H1 (cell line): ENCODE results near the gene RSBN1. TPM values are rescaled to one million over a fixed set of nuclear protein-coding genes. Genes with fewer than 3 reads are reported as not detected.

Source experiments
- ASH2L ChIP-seq: fragments of 200-600, 300-600 bp; sonication (generic); IDR thresholded peaks from one replicate; pipeline ENCODE4 v1.7.1; 2017; ENCODE audit warnings: low read length
- BACH1 ChIP-seq: IDR thresholded peaks from 2 replicates; pipeline ENCODE4 v1.6.1; 2012; ENCODE audit warnings: low read length, improper control_type of control experiment
- CREB1 ChIP-seq: IDR thresholded peaks from 2 replicates; pipeline ENCODE4 v1.6.1; 2012; ENCODE audit warnings: inconsistent platforms
- CTBP2 ChIP-seq: IDR thresholded peaks from 2 replicates; pipeline ENCODE4 v1.7.0; 2011; ENCODE audit warnings: borderline replicate concordance, mild to moderate bottlenecking, moderate library complexity, mixed read lengths, low read length; ENCODE audit not compliant: insufficient read depth, insufficient read length
- EGR1 ChIP-seq: IDR thresholded peaks from 2 replicates; pipeline ENCODE4 v1.6.1; 2011; ENCODE audit warnings: low read depth, low read length, borderline replicate concordance
- EP300 ChIP-seq, 2 experiments: IDR thresholded peaks; 1 replicate in 1 of 2; 2 replicates in 1 of 2; pipeline ENCODE4 v1.6.1; 2011 to 2012; ENCODE audit warnings: low read depth in 2 of 2, low read length in 2 of 2, mild to moderate bottlenecking in 2 of 2, borderline replicate concordance in 1 of 2, inconsistent platforms in 1 of 2, moderate library complexity in 1 of 2
- KDM1A ChIP-seq: fragments of 200-600, 300-600 bp; sonication (generic); IDR thresholded peaks from 2 replicates; pipeline ENCODE4 v1.7.1; 2016; ENCODE audit warnings: mild to moderate bottlenecking, low read length, borderline replicate concordance
- KDM4A ChIP-seq: IDR thresholded peaks from one replicate; pipeline ENCODE4 v1.7.1; 2012; ENCODE audit warnings: low read depth, mild to moderate bottlenecking, moderate library complexity, low read length, inconsistent platforms; ENCODE audit not compliant: severe bottlenecking
- MAFK ChIP-seq: IDR thresholded peaks from 2 replicates; pipeline ENCODE4 v1.6.1; 2012; ENCODE audit warnings: low read depth, mild to moderate bottlenecking, improper control_type of control experiment, low read length
- NRF1 ChIP-seq: IDR thresholded peaks from 2 replicates; pipeline ENCODE4 v1.6.1; 2011; ENCODE audit warnings: mild to moderate bottlenecking, low read depth, low read length, improper control_type of control experiment
- POLR2A ChIP-seq, 2 experiments: IDR thresholded peaks; 1 replicate in 1 of 2; 2 replicates in 1 of 2; pipeline ENCODE4 v1.6.1; 2011; ENCODE audit warnings: low read depth in 2 of 2, low read length in 2 of 2, mild to moderate bottlenecking in 2 of 2; ENCODE audit errors: control extremely low read depth in 1 of 2
- POLR2AphosphoS5 ChIP-seq: IDR thresholded peaks from 2 replicates; pipeline ENCODE4 v1.6.1; 2011; ENCODE audit warnings: low read depth, low read length
- RBBP5 ChIP-seq: IDR thresholded peaks from 2 replicates; pipeline ENCODE4 v1.7.1; 2012; ENCODE audit warnings: low read depth, mild to moderate bottlenecking, inconsistent platforms, low read length, moderate library complexity, borderline replicate concordance
- RFX5 ChIP-seq: IDR thresholded peaks from 2 replicates; pipeline ENCODE4 v1.6.1; 2011; ENCODE audit warnings: low read depth, low read length, improper control_type of control experiment, borderline replicate concordance
- SAP30 ChIP-seq: fragments of 300-600 bp; sonication (generic); IDR thresholded peaks from 2 replicates; pipeline ENCODE4 v1.7.1; 2012; ENCODE audit warnings: low read length, moderate library complexity, mild to moderate bottlenecking, inconsistent platforms; ENCODE audit not compliant: insufficient read depth, insufficient replicate concordance
- SIRT6 ChIP-seq: IDR thresholded peaks from one replicate; pipeline ENCODE4 v1.7.1; 2012; ENCODE audit warnings: low read length, inconsistent platforms
- SIX5 ChIP-seq: IDR thresholded peaks from 2 replicates; pipeline ENCODE4 v1.6.1; 2011; ENCODE audit warnings: mild to moderate bottlenecking, low read depth, low read length
- SP4 ChIP-seq: IDR thresholded peaks from 2 replicates; pipeline ENCODE4 v1.6.1; 2012; ENCODE audit warnings: low read length, inconsistent platforms
- SRF ChIP-seq: IDR thresholded peaks from 2 replicates; pipeline ENCODE4 v1.6.1; 2011; ENCODE audit warnings: mild to moderate bottlenecking, low read depth, low read length, moderate library complexity
- TAF1 ChIP-seq: IDR thresholded peaks from 2 replicates; pipeline ENCODE4 v1.6.1; 2011; ENCODE audit warnings: mild to moderate bottlenecking, low read depth, low read length
- TAF7 ChIP-seq: optimal IDR thresholded peaks from 2 replicates; pipeline ENCODE3; 2011; ENCODE audit warnings: low read depth, mild to moderate bottlenecking, inconsistent platforms, low read length, moderate library complexity, borderline replicate concordance
- TBP ChIP-seq: IDR thresholded peaks from 2 replicates; pipeline ENCODE4 v1.6.1; 2011; ENCODE audit warnings: low read depth, low read length, improper control_type of control experiment
- YY1 ChIP-seq: IDR thresholded peaks from 2 replicates; pipeline ENCODE4 v1.6.1; 2011; ENCODE audit warnings: low read depth, mild to moderate bottlenecking, low read length
- polyA plus RNA-seq, 7 experiments: library from polyadenylated mRNA; depleted of rRNA in 3 of 7; stranded (reverse) in 5 of 7; unstranded in 2 of 7; fragments of >200 nt in 5 of 7; fragments of 200-250 nt in 2 of 7; gene quantifications; 1 replicate in 5 of 7; 2 replicates in 1 of 7; 4 replicates in 1 of 7; pipeline versions ENCODE4 v1.2.1 to v1.2.3, GENCODE V29; 2011 to 2013; ENCODE audit warnings: missing spikeins in 2 of 7, mixed read lengths in 2 of 7
- total RNA-seq: library from RNA; stranded (reverse); fragmentation: NEBNext Ultra II Directional; extraction: Animal tissue kit (Norgen Biotek cat#: 25700); gene quantifications from 2 replicates; pipeline ENCODE4 v1.2.1, GENCODE V29; 2021
- TF ChIP-seq, protein P1 (sequence below): IDR thresholded peaks from 2 replicates; pipeline ENCODE4 v1.6.1; 2012; ENCODE audit warnings: inconsistent platforms
- TF ChIP-seq, protein P2 (sequence below): IDR thresholded peaks from 2 replicates; pipeline ENCODE4 v1.6.1; 2012; ENCODE audit warnings: inconsistent platforms

The RSBN1 gene
- total and polyA plus RNA-seq, 2 of the 8 experiments (the other 6 are each of a cell fraction or from before 2014, with no cell fraction given): 4.2 to 17.6 TPM

DNA sequence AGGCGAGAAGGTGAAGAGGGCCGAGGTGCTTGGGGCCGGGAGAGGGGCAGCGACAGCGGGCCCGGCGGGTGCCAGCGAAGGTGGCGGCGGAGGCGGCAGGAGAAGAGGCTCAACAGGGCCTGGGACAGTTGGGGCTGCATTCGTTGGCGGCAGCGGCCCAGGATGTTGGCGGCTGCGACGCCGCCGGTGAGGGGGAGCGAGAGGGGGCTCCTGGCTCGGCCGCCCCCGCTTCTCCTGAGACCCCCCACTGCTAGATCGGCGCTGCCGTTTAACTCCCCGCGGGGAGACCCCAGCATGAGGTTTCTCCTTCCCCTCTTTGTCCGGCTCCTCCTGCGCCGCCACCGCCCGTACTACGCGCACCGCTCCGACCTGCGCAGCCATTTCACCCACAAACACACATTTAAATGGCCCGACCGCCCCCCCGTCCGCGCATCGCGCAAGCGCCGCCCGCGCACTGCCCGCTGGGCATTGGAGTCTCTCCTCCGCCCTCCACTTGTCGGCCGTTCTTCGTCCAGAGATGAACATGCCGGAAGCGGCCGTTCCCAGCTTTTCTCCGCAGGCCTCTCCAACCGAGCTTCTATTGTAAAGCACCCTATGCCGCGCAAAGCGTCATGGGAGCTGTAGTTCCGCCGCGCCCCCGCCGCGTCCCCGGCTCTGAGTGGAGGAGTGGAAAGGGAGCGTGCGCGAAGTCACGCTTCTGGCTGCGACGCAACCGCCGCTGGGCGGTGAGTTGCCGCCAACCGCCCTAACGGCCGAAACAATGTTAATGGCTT lies at the start of gene RSBN1 (continued):
- TF ChIP-seq POLR2AphosphoS5: peak; percentile 63
- peak; percentile 74 for TF ChIP-seq NRF1
- peak; percentile 62 for TF ChIP-seq SIX5
- TF ChIP-seq MAFK: no peak
- TF ChIP-seq KDM4A: peak; percentile 78
- peak; percentile 85 for TF ChIP-seq CREB1
- TF ChIP-seq, protein P1, sequence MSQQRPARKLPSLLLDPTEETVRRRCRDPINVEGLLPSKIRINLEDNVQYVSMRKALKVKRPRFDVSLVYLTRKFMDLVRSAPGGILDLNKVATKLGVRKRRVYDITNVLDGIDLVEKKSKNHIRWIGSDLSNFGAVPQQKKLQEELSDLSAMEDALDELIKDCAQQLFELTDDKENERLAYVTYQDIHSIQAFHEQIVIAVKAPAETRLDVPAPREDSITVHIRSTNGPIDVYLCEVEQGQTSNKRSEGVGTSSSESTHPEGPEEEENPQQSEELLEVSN: peak; percentile 91
- TF ChIP-seq KDM1A: no peak
- 0 out of 2 replicates have a peak, but pooled peaks have one; percentile 22 for TF ChIP-seq SRF
- TF ChIP-seq ASH2L: peak; percentile 95
- TF ChIP-seq BACH1: peak; percentile 78
- TF ChIP-seq TAF7: peak; percentile 75
- TF ChIP-seq TBP: peak; percentile 86
- 0 out of 3 replicates have a peak, but pooled peaks of 1 of the 2 experiments have one; percentile 25 for TF ChIP-seq EP300 (IDR thresholded peaks at IDR 0.05; ENCODE audit: borderline replicate concordance in 1 of 2, low read depth in 2 of 2, low read length in 2 of 2)
- TF ChIP-seq YY1: peak; percentile 89
- peak; percentile 92 for TF ChIP-seq TAF1
- no peak for TF ChIP-seq SAP30
- no peak for TF ChIP-seq RFX5
- TF ChIP-seq, protein P2, sequence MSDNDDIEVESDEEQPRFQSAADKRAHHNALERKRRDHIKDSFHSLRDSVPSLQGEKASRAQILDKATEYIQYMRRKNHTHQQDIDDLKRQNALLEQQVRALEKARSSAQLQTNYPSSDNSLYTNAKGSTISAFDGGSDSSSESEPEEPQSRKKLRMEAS: peak; percentile 87; the same call in 1 of the 2 replicates
- TF ChIP-seq EGR1: peak; percentile 78; the same call in 1 of the 2 replicates
- TF ChIP-seq POLR2A (IDR thresholded peaks at IDR 0.05; ENCODE audit: control extremely low read depth in 1 of 2, low read depth in 2 of 2, low read length in 2 of 2): peak in 1 of 2 experiments; percentile 82; a peak in 2 of 3 replicates
- TF ChIP-seq SIRT6: no peak
- TF ChIP-seq CTBP2: peak; percentile 35
- TF ChIP-seq SP4: no peak
- TF ChIP-seq RBBP5: peak; percentile 85; the same call in 1 of the 2 replicates
